K562 (cell line): ENCODE data around the gene VWA3A. TPM values are rescaled to one million over a fixed set of nuclear protein-coding genes. Genes with fewer than 3 reads are reported as not detected.
A peak's percentile ranks its signal among the peaks of the same experiment; 100 is the strongest.

Experiments
- CHD7 ChIP-seq: fragments of 200-600 bp; sonication (generic); IDR thresholded peaks from one replicate; pipeline ENCODE4 v1.6.1; 2012; ENCODE audit warnings: mild to moderate bottlenecking, low read depth, low read length, inconsistent platforms
- ETS2 ChIP-seq: IDR thresholded peaks from 2 replicates; pipeline ENCODE4 v1.6.1; 2016; ENCODE audit warnings: borderline replicate concordance, missing genetic modification characterization, mild to moderate bottlenecking, moderate library complexity, missing compliant biosample characterization; ENCODE audit not compliant: poor library complexity, severe bottlenecking
- EZH2 ChIP-seq: IDR thresholded peaks from 2 replicates; pipeline ENCODE4 v1.6.1; 2012; ENCODE audit warnings: low read depth, mild to moderate bottlenecking, inconsistent platforms, low read length, borderline replicate concordance
- KDM5B ChIP-seq: fragments of 200-600 bp; sonication (generic); IDR thresholded peaks from 2 replicates; pipeline ENCODE4 v1.6.1; 2012; ENCODE audit warnings: low read depth, mild to moderate bottlenecking, moderate library complexity, low read length, control low read depth, inconsistent platforms; ENCODE audit not compliant: insufficient replicate concordance
- KLF10 ChIP-seq: fragments of 250-450 bp; sonication (Bioruptor Pico); IDR thresholded peaks from 2 replicates; pipeline ENCODE4 v1.6.1; 2021; ENCODE audit warnings: matching md5 sums
- POLR2AphosphoS5 ChIP-seq: IDR thresholded peaks from 2 replicates; pipeline ENCODE4 v1.6.1; 2011; ENCODE audit warnings: mild to moderate bottlenecking, low read depth, low read length, moderate library complexity; ENCODE audit not compliant: control insufficient read depth, insufficient read depth
- SOX6 ChIP-seq: fragments of 450-650 bp; IDR thresholded peaks from 2 replicates; pipeline ENCODE4 v1.6.1; 2014; ENCODE audit warnings: mild to moderate bottlenecking
- TEAD1 ChIP-seq, 2 experiments: fragments of 450-650 bp in 1 of 2; sonication (generic) in 1 of 2; formaldehyde crosslinking; IDR thresholded peaks; 2 replicates each; pipeline versions ENCODE4 v1.4.0 to v1.8.0; 2020 to 2022; ENCODE audit warnings: mild to moderate bottlenecking in 2 of 2, missing genetic modification reagents in 1 of 2
- ZKSCAN3 ChIP-seq: fragments of 250-450 bp; sonication (Bioruptor Pico); IDR thresholded peaks from 2 replicates; pipeline ENCODE4 v1.4.0; 2020
- ZNF232 ChIP-seq: sonication (generic); formaldehyde crosslinking; IDR thresholded peaks from 2 replicates; pipeline ENCODE4 v1.8.0; 2022; ENCODE audit warnings: mild to moderate bottlenecking, missing genetic modification reagents
- ZNF398 ChIP-seq: fragments of 250-450 bp; sonication (Bioruptor Pico); IDR thresholded peaks from 2 replicates; pipeline ENCODE4 v1.8.0; 2021; ENCODE audit warnings: moderate library complexity, mild to moderate bottlenecking, inconsistent platforms
- ZNF699 ChIP-seq: fragments of 250-450 bp; sonication (Bioruptor Pico); IDR thresholded peaks from 2 replicates; pipeline ENCODE4 v1.8.0; 2021; ENCODE audit warnings: mild to moderate bottlenecking, moderate library complexity; ENCODE audit not compliant: insufficient replicate concordance
- ZSCAN32 ChIP-seq: fragments of 450-650 bp; formaldehyde crosslinking; IDR thresholded peaks from 2 replicates; pipeline ENCODE4 v1.4.0; 2020; ENCODE audit warnings: mild to moderate bottlenecking, moderate library complexity
- polyA plus RNA-seq, 8 experiments: library from polyadenylated mRNA; depleted of rRNA in 4 of 8; stranded (reverse) in 5 of 8; unstranded in 3 of 8; fragments of >200 nt; fragmentation: Nextera tagmentation in 2 of 8; fragmentation: Illumina TruSeq in 1 of 8; extraction: Ambion mirVana in 2 of 8; extraction: Trizol in 1 of 8; gene quantifications; 2 replicates each; pipeline versions ENCODE4 v1.2.1 to v1.2.3, GENCODE V29; 2011 to 2014; ENCODE audit warnings: inconsistent platforms in 1 of 8, missing spikeins in 1 of 8
- total RNA-seq, 7 experiments: library from RNA; depleted of rRNA in 6 of 7; stranded (reverse); fragments of >200 nt in 6 of 7; fragmentation: Illumina TruSeq in 2 of 7; extraction: Trizol in 2 of 7; gene quantifications; 2 replicates each; pipeline versions ENCODE4 v1.2.1 to v1.2.3, GENCODE V29; 2011 to 2021; ENCODE audit warnings: low replicate concordance in 1 of 7

The VWA3A gene
- total and polyA plus RNA-seq, 9 of the 15 experiments (the other 6 are each of a cell fraction or from before 2014, with no cell fraction given): not detected

GRCh38 chr16:22190776-22191531, 98.6 kb downstream of the VWA3A start (continued):
- TF ChIP-seq CHD7 (no peak), KDM5B (peak; percentile 85), KLF10 (CRISPR knock-in tag) (no peak), EZH2 (no peak), ETS2 (tag) (no peak), ZKSCAN3 (no peak), ZNF232 (no peak), ZNF398 (CRISPR knock-in tag) (no peak), POLR2AphosphoS5 (peak; percentile 69), ZSCAN32 (CRISPR knock-in tag) (no peak), TEAD1 (CRISPR knock-in tag; IDR thresholded peaks at IDR 0.05) (peak in 1 of 2 experiments; percentile 21; a peak in 1 of 4 replicates), ZNF699 (CRISPR knock-in tag) (no peak), SOX6 (peak; percentile 18; the same call in 1 of the 2 replicates)
